Stomach (tissue), 4 donors: ENCODE data around the gene TUBGCP3.

ENCODE experiments used
- EP300 ChIP-seq: sonication (generic); formaldehyde crosslinking; IDR thresholded peaks from one replicate; pipeline ENCODE4 v1.6.1; 2017; ENCODE audit warnings: antibody characterized with exemption
- POLR2A ChIP-seq, 4 donors: fragments of 450-650 bp; IDR thresholded peaks; one replicate each; pipeline ENCODE4 v1.6.1; 2016; ENCODE audit warnings: antibody characterized with exemption in 4 of 4, control low read depth in 2 of 4, mild to moderate bottlenecking in 1 of 4, moderate library complexity in 1 of 4
- TF ChIP-seq, protein P1 (sequence below), 7 experiments: fragments of 450-650 bp in 4 of 7; fragments of 200-600 bp in 3 of 7; sonication (generic) in 3 of 7; IDR thresholded peaks; one replicate each; pipeline ENCODE4 v1.5.1; 2016 to 2019; ENCODE audit warnings: antibody characterized with exemption in 7 of 7, control low read depth in 2 of 7, mild to moderate bottlenecking in 1 of 7

DNA sequence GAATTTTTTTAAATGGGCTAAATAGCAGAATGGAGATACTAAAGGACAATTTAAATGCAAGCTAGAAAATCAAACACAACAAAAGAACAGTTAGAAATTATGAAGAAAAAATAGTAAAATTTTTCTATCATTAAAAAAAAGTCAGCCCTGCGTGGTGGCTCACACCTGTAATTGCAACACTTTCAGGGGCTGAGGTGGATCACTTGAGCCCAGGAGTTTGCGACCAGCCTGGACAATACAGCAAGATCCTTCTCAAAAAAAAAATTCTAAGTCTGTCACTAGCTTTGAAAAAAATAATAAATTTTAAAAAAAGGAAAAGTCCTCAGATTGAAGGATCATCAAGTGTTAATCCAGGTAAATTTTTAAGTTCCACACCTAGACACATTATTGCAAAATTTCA is 7.7 kb downstream of the TUBGCP3 start:
- TF ChIP-seq POLR2A (IDR thresholded peaks at IDR 0.05), result no peak
- TF ChIP-seq, protein P1, sequence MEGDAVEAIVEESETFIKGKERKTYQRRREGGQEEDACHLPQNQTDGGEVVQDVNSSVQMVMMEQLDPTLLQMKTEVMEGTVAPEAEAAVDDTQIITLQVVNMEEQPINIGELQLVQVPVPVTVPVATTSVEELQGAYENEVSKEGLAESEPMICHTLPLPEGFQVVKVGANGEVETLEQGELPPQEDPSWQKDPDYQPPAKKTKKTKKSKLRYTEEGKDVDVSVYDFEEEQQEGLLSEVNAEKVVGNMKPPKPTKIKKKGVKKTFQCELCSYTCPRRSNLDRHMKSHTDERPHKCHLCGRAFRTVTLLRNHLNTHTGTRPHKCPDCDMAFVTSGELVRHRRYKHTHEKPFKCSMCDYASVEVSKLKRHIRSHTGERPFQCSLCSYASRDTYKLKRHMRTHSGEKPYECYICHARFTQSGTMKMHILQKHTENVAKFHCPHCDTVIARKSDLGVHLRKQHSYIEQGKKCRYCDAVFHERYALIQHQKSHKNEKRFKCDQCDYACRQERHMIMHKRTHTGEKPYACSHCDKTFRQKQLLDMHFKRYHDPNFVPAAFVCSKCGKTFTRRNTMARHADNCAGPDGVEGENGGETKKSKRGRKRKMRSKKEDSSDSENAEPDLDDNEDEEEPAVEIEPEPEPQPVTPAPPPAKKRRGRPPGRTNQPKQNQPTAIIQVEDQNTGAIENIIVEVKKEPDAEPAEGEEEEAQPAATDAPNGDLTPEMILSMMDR (IDR thresholded peaks at IDR 0.05), result no peak
- TF ChIP-seq EP300, result no peak
